ENCODE results near the gene TAPBP.

Gene TAPBP

DNA sequence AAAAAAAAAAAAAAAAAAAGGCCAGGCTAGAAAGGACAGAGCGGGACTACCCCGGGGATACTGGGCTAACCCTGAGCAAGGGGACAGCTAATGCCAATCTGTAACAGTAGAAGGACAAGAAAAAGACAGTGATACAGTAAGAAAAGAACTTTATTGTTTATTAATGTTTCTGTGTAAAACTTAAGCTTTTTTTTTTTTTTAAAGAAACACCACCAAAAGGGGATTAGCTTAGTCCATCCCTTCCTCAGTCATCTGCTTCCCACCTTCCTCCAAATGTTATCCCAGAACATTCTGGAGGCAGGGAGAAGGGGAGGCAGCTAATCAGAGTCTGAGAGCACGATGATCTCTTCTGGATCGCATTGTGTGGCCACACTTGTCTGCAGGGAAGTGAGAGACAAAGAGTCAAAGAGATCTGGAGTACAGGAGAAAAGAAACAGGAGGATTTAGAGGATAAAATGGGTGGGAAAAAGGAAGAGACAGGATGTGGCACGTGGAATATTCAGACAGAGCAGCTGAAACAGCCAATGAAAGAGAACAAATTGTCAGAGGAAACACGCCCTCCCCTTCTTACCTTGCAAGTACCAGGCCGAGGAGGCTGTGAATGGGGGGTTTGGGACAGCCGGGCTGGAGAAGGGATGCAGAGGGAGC is 4.7 kb upstream of the TAPBP start:
- DNase-seq = no peak

DNA sequence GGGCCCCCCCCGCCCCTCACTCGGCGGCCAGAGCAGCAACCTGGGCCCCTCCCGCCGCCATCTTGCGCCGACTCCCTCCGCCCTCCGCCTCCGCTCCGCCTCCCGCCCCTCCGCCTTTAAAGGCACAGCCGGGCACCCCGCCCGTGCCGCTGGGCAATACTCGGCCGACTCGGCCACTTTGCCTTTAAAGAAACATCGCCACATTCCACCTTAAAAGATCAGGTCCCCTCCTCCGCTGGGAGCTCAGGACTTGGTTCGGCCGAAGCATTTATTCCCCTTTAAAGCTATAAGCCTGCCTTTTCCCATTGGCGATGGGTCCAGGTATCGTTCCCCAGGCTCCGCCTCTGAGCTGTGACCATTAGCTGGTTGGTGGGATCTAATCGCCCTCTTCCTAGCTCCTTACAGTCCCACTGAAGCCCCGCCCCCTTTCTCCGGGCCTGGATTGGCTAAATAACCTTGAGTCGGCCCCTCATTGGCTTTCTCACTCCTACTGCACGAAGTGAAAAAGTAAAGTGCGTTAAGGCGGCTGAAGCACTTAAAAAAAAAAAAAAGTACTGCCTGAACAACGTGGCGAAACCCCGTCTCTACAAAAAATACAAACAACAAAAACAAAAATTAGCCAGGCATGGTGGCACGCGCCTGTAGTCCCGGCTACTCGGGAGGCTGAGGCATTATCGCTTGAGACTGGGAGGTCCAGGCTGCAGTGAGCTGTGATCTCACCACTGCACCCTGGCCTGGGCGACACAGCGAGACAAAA is 4.0 kb upstream of the TAPBP start, which contains the start of gene ZBTB22:
Gene ZBTB22 (minus strand): TSS at position 76 of the 757 bp plus-strand sequence. CDS start 828 bp downstream, outside the sequence.
- DNase-seq = peak; percentile 97 to 98

DNA sequence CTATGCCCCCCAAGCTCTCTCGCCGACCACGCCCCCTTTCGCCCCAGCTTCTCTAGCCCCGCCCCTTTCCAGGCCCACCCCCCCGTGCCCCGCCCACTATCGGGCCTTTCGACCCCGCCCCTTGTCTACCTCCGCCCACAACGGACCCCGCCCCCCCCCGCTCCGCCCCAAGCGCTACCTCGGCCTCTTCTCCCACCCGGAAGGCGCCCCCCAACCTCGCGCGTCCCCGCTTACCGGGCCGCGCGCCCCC is 3.5 kb upstream of the TAPBP start:
- no peak for DNase-seq

DNA sequence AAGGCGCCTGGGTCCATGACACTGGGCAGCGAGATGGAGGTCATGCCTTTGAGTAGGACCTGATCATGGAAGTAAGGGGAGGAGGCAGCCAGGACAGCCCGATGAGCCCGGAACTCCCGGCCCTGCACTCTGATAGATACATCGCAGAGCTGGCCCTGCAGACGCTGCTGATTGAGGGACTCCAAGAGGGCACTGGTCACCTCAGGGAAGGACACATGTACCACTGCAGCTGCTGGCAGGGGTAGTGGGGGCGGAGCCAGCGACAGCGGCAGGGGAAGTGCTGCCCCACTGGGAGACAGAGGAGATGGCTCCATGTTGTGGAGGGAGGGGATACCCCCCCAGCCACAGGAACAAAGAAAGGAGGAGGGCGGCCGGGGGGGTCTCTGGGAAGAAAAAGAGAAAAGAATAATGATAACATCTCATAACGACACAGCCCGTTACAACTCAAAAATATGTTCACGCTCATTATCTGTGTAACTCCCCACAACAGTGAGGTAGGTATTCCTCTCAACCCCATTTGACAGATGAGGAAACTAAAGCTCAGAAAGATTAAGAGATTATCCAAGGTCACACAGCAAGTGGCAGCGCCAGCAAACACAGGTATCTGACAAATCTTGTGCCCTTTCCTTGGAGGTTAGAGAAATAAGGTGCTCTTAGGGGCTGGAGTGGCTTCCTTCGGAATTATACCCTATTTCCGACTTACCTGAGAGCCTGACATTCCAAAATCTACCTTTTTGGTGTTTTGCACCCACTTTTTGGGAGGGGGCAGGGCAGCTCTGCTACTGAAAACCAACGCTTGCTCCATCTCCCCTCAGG is 2.9 kb upstream of the TAPBP start:
- DNase-seq = peak in 1 of 2 donors; percentile 38

DNA sequence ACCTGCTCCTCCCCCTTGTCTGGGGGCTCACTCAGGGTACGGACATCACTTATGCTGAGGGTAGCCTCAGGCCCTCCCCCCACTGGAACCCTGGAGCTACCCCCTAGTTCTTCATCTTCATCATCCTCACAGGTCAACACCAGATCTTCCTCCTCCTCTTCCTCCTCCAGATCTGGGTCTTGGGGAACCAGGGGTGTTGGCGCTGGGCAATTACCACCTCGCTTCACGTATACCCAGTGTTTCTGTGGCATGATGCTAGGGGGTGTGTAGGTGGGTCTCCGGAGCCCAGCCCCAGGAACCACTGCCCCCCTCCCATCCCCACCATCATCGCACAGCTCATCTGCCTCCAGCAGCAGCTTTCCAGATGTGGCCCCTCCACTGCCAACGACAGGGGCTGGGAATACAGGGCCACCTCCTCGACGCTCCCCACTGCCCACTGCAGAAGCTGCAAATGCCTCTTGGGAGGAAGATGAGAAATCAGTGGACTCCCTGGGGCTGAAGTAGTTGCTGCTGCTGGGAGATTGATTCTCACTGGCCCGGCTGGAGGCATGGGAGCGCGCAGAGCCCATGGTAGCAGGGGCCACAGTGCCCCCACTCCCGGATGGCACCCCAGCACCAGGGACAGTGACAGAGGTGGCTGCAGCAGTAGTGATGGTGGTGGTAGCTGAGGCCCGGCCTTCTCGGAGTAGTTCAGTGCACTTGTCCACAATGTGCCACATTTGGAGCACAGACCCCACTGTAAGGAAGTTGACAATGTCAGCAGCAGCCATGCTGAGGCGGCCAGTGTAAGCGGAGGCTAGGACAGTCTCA is 2.1 kb upstream of the TAPBP start:
- no peak for DNase-seq

DNA sequence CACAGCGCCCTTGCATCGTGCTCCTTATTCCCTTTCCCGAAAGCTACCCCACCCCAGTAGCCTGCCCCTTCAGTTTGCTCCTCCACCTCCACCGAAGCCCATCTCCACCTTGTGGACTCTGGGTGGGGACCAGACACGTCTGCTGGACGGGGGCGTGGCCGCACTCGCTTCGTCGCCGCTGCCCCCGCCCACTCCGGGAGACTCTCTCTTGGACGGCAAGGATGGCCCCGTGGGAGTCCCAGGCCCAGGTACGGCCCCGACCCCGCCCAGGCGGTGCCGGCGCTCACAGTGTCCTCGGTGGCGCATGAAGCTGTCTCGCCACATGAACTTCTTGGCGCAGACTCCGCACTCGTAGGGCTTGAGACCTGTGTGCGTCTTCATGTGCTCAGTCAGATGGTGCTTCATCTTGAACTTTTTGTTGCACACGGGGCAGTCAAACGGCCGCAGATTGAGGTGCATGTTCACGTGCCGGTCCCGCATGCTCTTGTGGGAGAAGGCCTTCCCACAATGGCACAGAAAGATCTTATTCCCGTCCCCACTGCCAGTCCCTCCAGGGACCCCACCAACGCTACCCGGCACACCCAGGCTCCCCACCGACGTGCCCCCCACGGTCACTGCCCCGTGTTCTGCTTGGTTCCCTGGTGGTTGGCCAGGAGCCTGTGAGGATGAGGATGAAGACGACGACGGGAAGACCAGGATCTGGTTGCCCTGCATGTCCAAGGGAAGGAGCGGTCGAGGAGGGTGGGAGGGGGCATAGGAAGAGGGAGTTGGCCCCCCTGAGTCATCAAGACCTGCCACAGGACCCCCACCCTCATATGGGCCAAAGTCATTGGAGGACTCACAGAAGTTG is 1.3 kb upstream of the TAPBP start:
- peak in 1 of 2 donors; percentile 52 for DNase-seq

DNA sequence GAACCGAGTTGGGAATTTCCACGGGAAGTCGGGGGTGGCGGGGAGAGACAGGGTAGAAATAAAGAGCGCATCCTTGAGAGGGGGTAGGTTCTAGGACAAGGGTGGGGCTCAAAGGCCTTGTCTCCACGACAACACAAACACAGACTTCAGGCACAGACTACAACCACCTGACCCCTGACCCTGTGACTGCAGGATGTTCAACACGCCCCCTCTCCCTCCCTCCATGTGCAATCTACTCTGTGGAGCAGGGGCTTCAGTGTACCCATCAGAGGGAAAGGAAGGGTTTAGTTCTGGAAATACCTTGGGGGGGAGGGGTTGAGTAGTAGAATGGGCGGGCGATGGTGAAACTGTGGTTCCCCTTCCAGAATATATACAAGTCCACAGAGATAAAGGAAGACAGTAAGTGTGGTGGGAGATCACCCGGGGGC is 651 bp upstream of the TAPBP start:
- peak; percentile 92 to 93 for DNase-seq

DNA sequence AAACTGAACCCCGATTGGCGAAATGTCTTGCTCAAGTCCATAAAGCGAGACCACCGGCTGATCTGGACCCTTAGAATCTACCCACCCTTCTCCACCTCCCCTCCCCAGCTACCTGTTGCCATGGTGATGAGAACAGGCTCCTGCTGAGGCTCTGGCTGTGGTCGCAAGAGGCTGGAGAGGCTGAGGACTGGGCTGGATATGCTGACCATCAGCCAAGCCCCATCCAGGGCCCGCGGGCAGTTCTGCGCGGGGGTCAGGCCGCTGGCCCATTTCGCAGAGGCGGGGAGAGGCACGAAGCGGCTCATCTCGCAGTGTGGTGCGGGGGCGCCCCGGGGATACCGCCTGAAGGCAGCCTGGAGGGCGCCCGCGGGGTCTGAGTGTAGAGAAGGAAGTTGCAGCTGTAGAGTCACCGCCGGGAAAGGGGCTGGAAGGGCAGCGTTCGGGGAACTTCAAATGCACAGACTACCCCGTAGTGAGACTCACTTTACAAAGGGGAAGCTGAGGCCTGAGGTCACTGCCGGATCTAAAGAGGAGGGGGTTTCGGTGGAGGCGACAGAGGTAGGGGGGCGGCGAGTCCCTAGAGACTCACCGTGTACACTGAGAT is 671 bp downstream of the TAPBP start:
- DNase-seq = peak in 1 of 2 donors; percentile 62

DNA sequence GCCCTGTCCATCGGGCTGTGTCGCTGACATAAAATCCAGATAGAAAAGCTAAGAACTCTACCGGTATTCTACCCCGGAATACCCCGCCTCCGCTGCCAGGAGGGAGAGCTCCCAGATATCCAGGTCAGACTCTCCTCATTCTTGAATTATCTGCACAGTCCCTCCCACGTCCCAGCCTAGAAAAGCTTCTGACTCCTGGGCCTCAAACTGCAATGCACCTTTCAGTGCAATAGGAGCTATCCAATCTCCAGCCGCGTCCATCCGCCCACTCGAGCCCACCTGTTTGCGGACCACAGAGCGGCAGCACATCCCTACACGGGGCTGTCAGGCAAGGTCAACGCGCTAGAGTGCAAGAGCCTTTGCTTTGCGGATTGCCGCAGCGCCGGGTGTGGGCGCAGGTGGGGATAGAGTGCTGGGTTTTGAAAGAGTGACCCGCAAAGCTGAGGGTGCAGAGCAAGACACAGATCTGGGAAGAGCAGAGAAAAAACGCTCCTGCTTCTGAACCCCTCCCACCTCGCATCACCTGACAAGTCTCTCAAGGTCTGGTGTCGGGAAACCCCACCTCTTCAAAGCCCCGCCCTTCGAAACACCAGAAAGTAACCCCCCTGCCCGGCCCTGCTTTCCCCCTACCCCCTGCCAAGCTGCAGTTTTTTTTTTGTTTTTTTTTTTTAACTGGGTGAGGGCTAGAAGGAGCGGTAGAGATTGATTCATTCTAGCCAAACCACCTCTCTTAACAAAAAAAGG is 1.3 kb downstream of the TAPBP start:
- DNase-seq = peak; percentile 94 to 95

DNA sequence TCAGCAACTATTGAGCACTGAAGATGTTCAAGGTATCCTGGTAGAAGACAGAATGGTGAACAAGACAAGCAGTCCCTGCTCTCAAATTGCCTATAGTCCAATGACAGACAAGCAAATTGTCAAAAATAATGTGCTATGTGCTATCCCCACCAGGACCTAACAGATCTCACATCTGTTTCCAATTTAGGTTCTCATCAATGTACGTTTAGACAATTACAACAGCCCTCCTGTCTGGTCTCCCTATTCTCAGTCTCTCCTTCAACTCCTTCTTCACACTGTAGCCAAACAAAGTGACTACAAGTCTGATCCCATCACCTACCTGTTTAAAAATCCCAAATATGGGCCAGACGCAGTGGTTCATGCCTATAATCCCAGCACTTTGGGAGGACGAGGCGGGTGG is 7.5 kb downstream of the TAPBP start:
- DNase-seq = no peak

DNA sequence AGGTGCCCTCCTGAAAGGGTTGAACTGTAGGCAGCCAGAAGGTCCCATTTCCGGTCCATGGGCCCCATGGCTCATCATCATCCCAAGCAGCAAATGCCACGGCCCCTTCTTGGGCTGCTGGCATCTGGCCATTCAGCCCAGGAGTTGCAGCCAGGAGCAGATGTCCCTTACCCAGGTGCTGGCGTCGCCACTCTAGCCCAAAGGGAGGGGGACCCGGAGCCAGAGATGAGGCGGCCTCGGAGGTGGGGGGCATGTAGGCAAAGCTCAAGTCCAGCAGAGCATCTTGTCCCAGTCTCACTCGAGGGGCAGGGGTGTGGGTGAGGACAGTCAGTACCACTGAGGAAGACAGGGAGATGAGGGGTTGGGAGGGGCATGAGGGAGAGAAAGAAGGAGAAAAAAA is 8.8 kb downstream of the TAPBP start:
- no peak for DNase-seq

DNA sequence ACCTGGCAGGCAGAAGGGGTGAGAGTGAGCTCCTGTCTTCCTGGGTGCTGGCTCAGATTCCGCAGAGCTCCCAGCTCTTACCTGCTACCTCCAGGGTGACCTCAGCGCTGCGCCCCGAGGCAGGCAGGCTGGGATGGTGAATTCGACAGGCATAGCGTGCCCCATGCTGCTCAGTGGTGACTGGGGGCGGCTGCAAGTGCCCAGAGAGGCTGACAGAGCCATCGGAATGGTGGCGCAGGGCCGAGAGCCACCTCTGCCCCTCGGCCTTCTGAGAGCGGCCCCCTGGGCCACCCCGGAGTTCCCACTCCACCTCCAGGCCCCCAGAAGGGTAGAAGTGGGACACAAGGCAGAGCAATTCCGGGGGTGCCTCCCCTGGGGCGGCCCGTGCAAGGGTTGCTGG is 9.7 kb downstream of the TAPBP start:
- DNase-seq = no peak

DNA sequence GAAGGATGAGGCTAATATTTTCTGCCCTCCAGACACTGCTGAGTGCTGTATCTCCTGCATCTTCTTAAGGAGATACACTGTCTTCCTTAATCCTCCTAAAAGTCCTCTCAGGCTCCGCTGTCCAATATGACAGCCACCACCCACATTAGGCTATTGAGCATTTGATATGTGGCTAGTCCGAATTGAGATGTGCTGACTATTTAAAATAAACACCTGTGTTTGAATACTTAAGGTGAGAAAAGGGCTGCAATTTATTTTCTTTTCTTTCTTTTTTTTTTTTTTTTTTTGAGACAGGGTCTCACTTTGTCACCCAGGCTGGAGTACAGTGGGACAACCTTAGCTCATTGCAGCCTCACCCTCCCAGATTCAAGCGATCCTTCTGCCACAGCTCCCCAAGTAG is 12.0 kb downstream of the TAPBP start:
- DNase-seq = no peak

DNA sequence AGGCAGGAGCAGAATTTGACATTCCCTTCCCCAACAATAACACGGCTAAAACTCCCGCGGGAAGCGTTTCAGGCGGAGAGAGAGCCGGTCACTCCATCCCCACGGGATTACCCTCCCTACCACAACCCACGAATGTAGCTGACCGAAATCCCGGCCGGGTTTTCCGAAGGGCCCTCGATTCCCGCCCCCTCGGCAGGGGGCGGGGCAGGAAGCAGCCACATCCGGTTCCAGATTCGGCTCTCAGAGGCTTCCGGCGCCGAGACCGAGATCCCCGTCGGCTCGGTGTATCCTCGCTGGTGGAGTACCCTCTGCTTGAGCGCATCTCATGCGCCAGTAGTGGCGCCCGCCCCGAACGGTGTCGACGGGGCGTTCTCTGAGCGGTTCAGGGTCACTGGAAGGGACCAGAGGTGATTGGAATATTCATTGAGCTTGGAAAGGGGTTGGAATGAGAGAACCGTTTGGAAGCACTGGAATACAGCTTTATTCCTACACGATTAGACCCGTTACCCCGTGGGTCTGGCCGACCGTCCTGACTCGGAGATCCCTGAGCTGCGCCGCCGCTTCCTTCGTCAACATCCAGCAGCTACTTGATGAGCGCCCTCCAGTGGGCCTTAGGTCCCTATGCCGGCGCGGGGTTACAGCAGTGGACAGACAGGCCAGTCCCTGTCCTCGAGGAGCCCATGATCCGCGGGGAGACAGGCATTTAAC is 14.5 kb downstream of the TAPBP start:
- DNase-seq = peak; percentile 93 to 94

DNA sequence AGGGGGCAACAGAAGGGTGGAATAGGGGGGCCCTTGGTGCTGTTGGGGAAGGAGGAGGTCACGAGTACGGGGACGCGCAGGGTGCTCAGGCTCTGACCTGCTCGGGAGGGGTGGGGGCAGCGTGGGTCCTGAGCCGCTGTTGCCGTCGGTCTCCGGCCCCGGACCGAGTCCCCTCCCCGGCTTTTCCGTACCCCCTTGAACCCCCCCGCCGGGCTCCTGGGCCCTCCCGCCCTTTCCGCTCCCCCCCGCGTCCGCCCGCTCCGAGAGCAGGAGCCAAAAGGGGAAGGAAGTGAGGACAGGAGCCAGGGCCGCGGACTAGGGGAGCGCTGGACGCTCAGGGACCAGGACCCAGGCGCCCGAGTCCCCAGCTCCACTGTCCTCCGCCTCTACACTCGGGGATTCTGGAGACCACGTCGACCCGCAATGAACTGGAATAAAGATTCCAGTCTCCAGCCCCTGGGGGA is 15.1 kb downstream of the TAPBP start, which contains the start of gene RGL2:
Gene RGL2 (minus strand): TSS at position 170 of the 464 bp plus-strand sequence. CDS start 332 bp downstream, outside the sequence.
- peak; percentile 73 to 75 for DNase-seq

DNA sequence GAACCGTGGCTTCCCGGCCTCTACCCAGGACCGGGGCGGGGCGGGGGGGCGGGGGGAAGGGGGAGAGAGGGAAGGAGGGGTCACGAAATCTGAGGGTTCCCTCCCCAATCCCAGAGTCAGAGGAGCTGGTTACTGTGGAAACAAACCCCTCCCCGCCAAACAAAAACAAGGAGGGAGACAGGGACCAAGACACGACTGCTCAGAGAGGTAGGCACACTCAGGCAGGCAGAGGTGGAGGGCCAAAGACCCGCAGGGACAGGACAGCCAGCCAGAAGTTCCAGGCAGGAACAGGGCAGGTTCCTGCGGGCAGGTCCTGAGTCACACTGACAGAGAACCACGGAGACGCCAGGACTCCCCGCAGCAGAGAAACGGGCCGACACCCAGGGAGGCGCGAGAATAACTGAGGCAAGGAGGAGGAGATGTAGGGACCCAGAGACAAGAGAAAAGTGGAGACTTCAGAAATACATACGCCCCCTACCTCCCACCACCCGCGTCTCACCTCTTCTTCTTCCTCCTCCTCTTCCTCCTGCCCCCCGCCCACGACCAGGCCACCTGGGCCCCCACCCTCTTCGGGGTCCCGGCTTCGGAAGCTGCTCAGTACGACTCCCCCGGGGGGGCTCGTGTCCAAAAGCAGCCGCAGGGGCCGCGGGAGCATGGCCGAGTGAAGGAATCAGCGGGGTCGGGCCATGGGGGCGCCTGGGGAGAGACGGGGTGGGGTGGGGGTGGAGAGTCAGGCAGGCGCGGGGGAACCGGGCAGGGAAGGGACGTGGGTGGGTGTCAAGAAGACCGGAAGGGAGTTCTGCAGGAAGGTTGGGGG is 15.7 kb downstream of the TAPBP start:
- DNase-seq = peak; percentile 88 to 90

DNA sequence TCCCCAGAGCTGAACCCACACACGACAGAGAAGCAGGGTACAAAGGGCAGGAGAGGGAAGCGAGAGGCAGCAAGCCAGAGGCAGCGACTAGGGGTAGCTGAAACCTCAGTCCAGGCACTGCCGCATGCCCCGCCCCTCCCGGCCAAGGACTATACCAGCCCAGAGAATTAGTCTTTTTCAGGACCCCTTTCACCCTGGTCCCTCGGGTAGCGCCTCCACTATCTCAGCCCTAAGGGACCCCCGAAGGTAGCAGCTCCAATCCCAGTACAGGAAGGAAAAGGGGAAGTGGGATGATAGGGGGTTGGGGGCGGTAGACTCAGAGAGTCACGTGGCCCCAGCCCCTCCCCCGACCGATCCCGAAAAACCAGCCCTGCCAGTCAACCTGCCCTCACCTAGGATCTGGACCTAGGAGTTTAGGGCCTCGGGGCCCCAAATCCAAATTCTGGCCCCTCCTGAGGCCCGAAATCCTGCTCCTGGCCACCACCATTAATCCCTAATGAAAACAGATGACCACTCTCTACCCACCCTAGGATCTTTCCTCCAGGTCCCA is 16.4 kb downstream of the TAPBP start:
- no peak for DNase-seq

DNA sequence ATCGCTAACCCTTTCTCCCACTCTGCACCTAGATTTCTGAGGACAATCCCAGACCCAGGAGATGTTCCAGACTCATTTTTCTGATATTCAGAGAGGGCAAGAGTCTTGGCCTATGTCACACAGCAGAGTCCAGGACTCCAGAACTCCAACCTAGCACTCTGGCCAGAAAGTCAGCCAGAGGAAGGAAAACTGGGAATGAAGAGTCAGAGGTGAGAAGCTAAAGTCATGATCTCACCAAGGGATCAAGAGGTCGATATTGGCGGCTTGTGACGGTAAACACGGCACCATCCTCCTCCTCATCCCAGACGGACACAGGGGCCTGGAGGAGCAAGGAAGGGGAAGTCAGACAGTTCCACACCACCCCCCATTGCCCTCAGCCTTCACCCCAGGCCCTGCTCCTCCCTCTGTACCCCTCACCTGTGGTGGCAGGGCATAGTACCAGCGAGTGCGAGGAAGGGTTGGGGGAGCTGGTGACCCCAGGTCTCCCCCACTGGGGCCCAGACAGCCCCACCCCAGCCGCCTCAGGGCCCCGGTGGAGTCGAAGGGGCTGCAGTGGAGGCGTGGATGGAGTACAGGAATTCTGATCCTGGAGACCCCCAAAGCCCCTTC is 17.0 kb downstream of the TAPBP start:
- no peak for DNase-seq
